Measurements from ENCODE around the gene CES4A. TPM values are rescaled to one million over a fixed set of nuclear protein-coding genes. Genes with fewer than 3 reads are reported as not detected.
"Not testable (repeated sequence)": the region's sequence is repeated elsewhere in the genome, so short reads cannot be mapped to it uniquely, and the experiment has no call there.

Gene CES4A
- total and polyA plus RNA-seq, 2 of the 13 experiments (the other 11 are each of a cell fraction or from before 2014, with no cell fraction given), result 0.09 to 0.17 TPM

GRCh38 chr16:66956154-66956457 is 32.3 kb upstream of the CES4A start:
- H4K20me1 ChIP-seq (ENCODE audit: insufficient read depth, low read length); H3K79me2 ChIP-seq (ENCODE audit: insufficient read depth, low read length); H3K4me3 ChIP-seq (replicated peaks in 1 of 3; ENCODE audit: insufficient read depth in 1 of 3, low read depth in 2 of 3, low read length in 3 of 3); BruUV-seq (replicated peaks); H3K9ac ChIP-seq (ENCODE audit: insufficient read depth, low read depth, low read length); H2AFZ ChIP-seq (ENCODE audit: low read length); H3K36me3 ChIP-seq (replicated peaks in 1 of 2; ENCODE audit: control insufficient read depth in 1 of 2, insufficient read depth in 2 of 2, low read length in 2 of 2); H3K27me3 ChIP-seq (ENCODE audit: control insufficient read depth in 1 of 2, insufficient read depth in 2 of 2, low read length in 2 of 2); DNase-seq (ENCODE audit: low spot score); in situ Hi-C loops (cut with HindIII; ENCODE audit: extremely low pct_ligation_motif_present, low pct_unique_long_range_greater_than_20kb); FAIRE-seq; ATAC-seq; H3K27ac ChIP-seq (ENCODE audit: extremely low read length, insufficient read depth, low read length); H3K9me3 ChIP-seq (ENCODE audit: low read length); TF ChIP-seq LCORL, SOX6, CREB1 (IDR thresholded peaks at IDR 0.05): not testable (repeated sequence)
- Histone ChIP-seq H3K4me1 (ENCODE audit: insufficient read depth, low read length) (peaks cover 77% of the 10 kb centered on the region), H3K4me2 (ENCODE audit: low read depth, low read length) (peak overlapping the region; percentile 74)
- CTCF ChIA-PET (ENCODE audit: low intra/inter-chr PET ratio, low total read pairs), result interaction anchor here (1.6 kb wide), 1 partner anchor 229 kb away, joined by 3 read pairs; no protein-coding TSS in a partner anchor
- 0% methylated on average over 1 of the region's 1 CpG for WGBS (ENCODE audit: low lambda C conversion rate)
- intact Hi-C loops (cut with micrococcal nuclease; ENCODE audit: unreplicated experiment), result loop anchor here (5.0 to 10.0 kb wide), 2 partner anchors 59 to 201 kb away; partner anchors contain the start of genes FBXL8 and TRADD
- POLR2A ChIA-PET, result interaction anchor here (1.3 kb wide), 1 partner anchor 10 kb away, joined by 3 read pairs; no protein-coding TSS in a partner anchor
- TF ChIP-seq SAP130 (CRISPR knock-in tag; IDR thresholded peaks at IDR 0.05; ENCODE audit: low read depth), result peak; percentile 21; the same call in 1 of the 2 replicates
- peak; percentile 59 for TF ChIP-seq HNF1B (CRISPR knock-in tag; IDR thresholded peaks at IDR 0.05)
- 0 out of 2 replicates have a peak, but pooled peaks have one; percentile 3 for TF ChIP-seq GFI1 (CRISPR knock-in tag; IDR thresholded peaks at IDR 0.05; ENCODE audit: borderline replicate concordance)
- 0 out of 2 replicates have a peak, but pooled peaks have one; percentile 3 for TF ChIP-seq ZNF772 (CRISPR knock-in tag; IDR thresholded peaks at IDR 0.05)
- TF ChIP-seq FOXP4 (CRISPR knock-in tag; IDR thresholded peaks at IDR 0.05), result peak; percentile 43; the same call in 1 of the 2 replicates
- 0 out of 2 replicates have a peak, but pooled peaks have one; percentile 32 for TF ChIP-seq LCORL (CRISPR knock-in tag; IDR thresholded peaks at IDR 0.05)
- TF ChIP-seq, protein P1, sequence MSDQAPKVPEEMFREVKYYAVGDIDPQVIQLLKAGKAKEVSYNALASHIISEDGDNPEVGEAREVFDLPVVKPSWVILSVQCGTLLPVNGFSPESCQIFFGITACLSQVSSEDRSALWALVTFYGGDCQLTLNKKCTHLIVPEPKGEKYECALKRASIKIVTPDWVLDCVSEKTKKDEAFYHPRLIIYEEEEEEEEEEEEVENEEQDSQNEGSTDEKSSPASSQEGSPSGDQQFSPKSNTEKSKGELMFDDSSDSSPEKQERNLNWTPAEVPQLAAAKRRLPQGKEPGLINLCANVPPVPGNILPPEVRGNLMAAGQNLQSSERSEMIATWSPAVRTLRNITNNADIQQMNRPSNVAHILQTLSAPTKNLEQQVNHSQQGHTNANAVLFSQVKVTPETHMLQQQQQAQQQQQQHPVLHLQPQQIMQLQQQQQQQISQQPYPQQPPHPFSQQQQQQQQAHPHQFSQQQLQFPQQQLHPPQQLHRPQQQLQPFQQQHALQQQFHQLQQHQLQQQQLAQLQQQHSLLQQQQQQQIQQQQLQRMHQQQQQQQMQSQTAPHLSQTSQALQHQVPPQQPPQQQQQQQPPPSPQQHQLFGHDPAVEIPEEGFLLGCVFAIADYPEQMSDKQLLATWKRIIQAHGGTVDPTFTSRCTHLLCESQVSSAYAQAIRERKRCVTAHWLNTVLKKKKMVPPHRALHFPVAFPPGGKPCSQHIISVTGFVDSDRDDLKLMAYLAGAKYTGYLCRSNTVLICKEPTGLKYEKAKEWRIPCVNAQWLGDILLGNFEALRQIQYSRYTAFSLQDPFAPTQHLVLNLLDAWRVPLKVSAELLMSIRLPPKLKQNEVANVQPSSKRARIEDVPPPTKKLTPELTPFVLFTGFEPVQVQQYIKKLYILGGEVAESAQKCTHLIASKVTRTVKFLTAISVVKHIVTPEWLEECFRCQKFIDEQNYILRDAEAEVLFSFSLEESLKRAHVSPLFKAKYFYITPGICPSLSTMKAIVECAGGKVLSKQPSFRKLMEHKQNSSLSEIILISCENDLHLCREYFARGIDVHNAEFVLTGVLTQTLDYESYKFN (CRISPR knock-in tag; conservative IDR thresholded peaks at IDR 0.05), result peak; percentile 55; the same call in 1 of the 2 replicates
- TF ChIP-seq HDAC1 (CRISPR knock-in tag; IDR thresholded peaks at IDR 0.05), result 0 out of 2 replicates have a peak, but pooled peaks have one; percentile 7
- TF ChIP-seq SOX6 (CRISPR knock-in tag; IDR thresholded peaks at IDR 0.05), result 0 out of 2 replicates have a peak, but pooled peaks have one; percentile 22
- TF ChIP-seq CREB1 (CRISPR knock-in tag; IDR thresholded peaks at IDR 0.05), result 0 out of 2 replicates have a peak, but pooled peaks have one; percentile 18
- peak; percentile 33; the same call in 1 of the 2 replicates for TF ChIP-seq SOX5 (CRISPR knock-in tag; IDR thresholded peaks at IDR 0.05; ENCODE audit: borderline replicate concordance)
